Measurements from ENCODE around the gene OR2T11.

GRCh38 chr1:248630551-248630950 is 4.3 kb downstream of the OR2T11 start:
- TF ChIP-seq EZH2phosphoT487 (IDR thresholded peaks at IDR 0.05), result no peak
- TF ChIP-seq CTCF (IDR thresholded peaks at IDR 0.05), result no peak
- TF ChIP-seq EZH2 (IDR thresholded peaks at IDR 0.05), result no peak

Data from neural progenitor cell (in vitro differentiated cells).